Skeletal muscle tissue (tissue), 4 donors: Measurements from ENCODE around the gene MOCS3. TPM values are rescaled to one million over a fixed set of nuclear protein-coding genes. Genes with fewer than 3 reads are reported as not detected.
A peak's percentile ranks its signal among the peaks of the same experiment; 100 is the strongest.

Experiments
- H3K27ac ChIP-seq: one replicate; pipeline ENCODE4 v1.7.0; 2013; ENCODE audit warnings: mild to moderate bottlenecking, low read depth, low read length, inconsistent platforms
- H3K27me3 ChIP-seq, 3 donors: one replicate each; pipeline ENCODE4 v1.7.0; 2013; ENCODE audit warnings: low read length in 3 of 3; ENCODE audit not compliant: control insufficient read depth in 3 of 3, insufficient read depth in 3 of 3
- H3K36me3 ChIP-seq, 3 donors: one replicate each; pipeline ENCODE4 v1.7.0; 2013; ENCODE audit warnings: low read length in 3 of 3; ENCODE audit not compliant: control insufficient read depth in 3 of 3, insufficient read depth in 3 of 3
- H3K4me1 ChIP-seq, 3 donors: one replicate each; pipeline ENCODE4 v1.7.0; 2013; ENCODE audit warnings: low read length in 3 of 3, mild to moderate bottlenecking in 3 of 3; ENCODE audit not compliant: control insufficient read depth in 3 of 3, insufficient read depth in 3 of 3
- H3K4me3 ChIP-seq, 3 donors: one replicate each; pipeline ENCODE4 v1.7.0; 2013; ENCODE audit warnings: low read length in 3 of 3
- H3K9ac ChIP-seq, 3 donors: one replicate each; pipeline ENCODE4 v1.7.0; 2013; ENCODE audit warnings: low read length in 3 of 3, mild to moderate bottlenecking in 3 of 3, moderate library complexity in 2 of 3, low read depth in 1 of 3
- H3K9me3 ChIP-seq, 3 donors: one replicate each; pipeline ENCODE4 v1.7.0; 2013; ENCODE audit warnings: low read length in 3 of 3; ENCODE audit not compliant: control insufficient read depth in 3 of 3
- total RNA-seq: library from RNA; depleted of rRNA; stranded (reverse); fragments of >200 nt; gene quantifications from one replicate; pipeline ENCODE4 v1.2.3, GENCODE V29; 2014
- donor health status: Osteomylitis.

The MOCS3 gene
- total RNA-seq, 1 donor from 2014 or later, result 6.8 TPM

- H3K4me3 ChIP-seq, result peak within 1 kb of the TSS; percentile 77 to 78 (median 78)
- no peaks in the 10 kb centered on the region for H3K9me3 ChIP-seq
- H3K9ac ChIP-seq, result peak within 1 kb of the TSS; percentile 85 to 89 (median 87)
- peaks cover 16 to 22% (median 21%) of the 10 kb centered on the region in 3 donors for H3K4me1 ChIP-seq
- H3K27ac ChIP-seq, result peak within 1 kb of the TSS; percentile 99
- no peaks in the 10 kb centered on the region for H3K27me3 ChIP-seq
- peaks cover 4 to 27% (median 26%) of the 10 kb centered on the region in 3 donors for H3K36me3 ChIP-seq
These were observed 27.2 kb upstream of the MOCS3 start, which contains the start of gene ADNP for GRCh38 chr20:50931306-50932015. ADNP (minus strand) TSS chr20:50931437; CDS start chr20:50903996, 27,441 bp downstream.

GRCh38 chr20:50932016-50932485 lies 26.6 kb upstream of the MOCS3 start:
- Histone ChIP-seq H3K9me3 (no peaks in the 10 kb centered on the region), H3K9ac (peak overlapping the region; percentile 80 to 87 (median 85)), H3K4me1 (peaks cover 16 to 22% (median 21%) of the 10 kb centered on the region in 3 donors), H3K27me3 (no peaks in the 10 kb centered on the region), H3K36me3 (peaks cover 4 to 32% (median 29%) of the 10 kb centered on the region in 3 donors), H3K27ac (peak overlapping the region; percentile 99), H3K4me3 (peak overlapping the region; percentile 68 to 78 (median 77))

GRCh38 chr20:50932691-50933280 lies 25.8 kb upstream of the MOCS3 start:
- peaks cover 16 to 22% (median 21%) of the 10 kb centered on the region in 3 donors for H3K4me1 ChIP-seq
- peaks cover 4 to 37% (median 29%) of the 10 kb centered on the region in 3 donors for H3K36me3 ChIP-seq
- no peak overlapping the region for H3K9ac ChIP-seq
- no peaks in the 10 kb centered on the region for H3K27me3 ChIP-seq
- H3K4me3 ChIP-seq, result no peak overlapping the region
- H3K27ac ChIP-seq, result no peak overlapping the region
- no peaks in the 10 kb centered on the region for H3K9me3 ChIP-seq

- Histone ChIP-seq H3K36me3 (peaks cover 6 to 37% (median 29%) of the 10 kb centered on the region in 3 donors), H3K27ac (no peak overlapping the region), H3K27me3 (no peaks in the 10 kb centered on the region), H3K9ac (no peak overlapping the region), H3K4me3 (no peak overlapping the region), H3K4me1 (peaks cover 14 to 20% (median 19%) of the 10 kb centered on the region in 3 donors), H3K9me3 (no peaks in the 10 kb centered on the region)
These were observed 25.0 kb upstream of the MOCS3 start for GRCh38 chr20:50933589-50933988.

GRCh38 chr20:50943069-50943468 lies 15.5 kb upstream of the MOCS3 start:
- Histone ChIP-seq H3K9me3 (no peaks in the 10 kb centered on the region), H3K4me3 (no peak overlapping the region), H3K36me3 (peaks cover 32 to 70% (median 65%) of the 10 kb centered on the region in 3 donors), H3K27ac (no peak overlapping the region), H3K9ac (no peak overlapping the region), H3K4me1 (peaks cover 4 to 6% (median 4%) of the 10 kb centered on the region in 3 donors), H3K27me3 (no peaks in the 10 kb centered on the region)

GRCh38 chr20:50948132-50948785 lies 10.4 kb upstream of the MOCS3 start:
- Histone ChIP-seq H3K27me3 (no peaks in the 10 kb centered on the region), H3K9me3 (no peaks in the 10 kb centered on the region), H3K4me3 (no peak overlapping the region), H3K9ac (no peak overlapping the region), H3K4me1 (peaks cover 8 to 16% (median 9%) of the 10 kb centered on the region in 3 donors), H3K36me3 (peaks cover 23 to 66% (median 54%) of the 10 kb centered on the region in 3 donors), H3K27ac (no peak overlapping the region)

- H3K36me3 ChIP-seq, result peaks cover 7 to 44% (median 31%) of the 10 kb centered on the region in 3 donors
- no peak overlapping the region for H3K4me3 ChIP-seq
- no peak overlapping the region for H3K27ac ChIP-seq
- H3K9me3 ChIP-seq, result no peaks in the 10 kb centered on the region
- peaks cover 15 to 21% (median 16%) of the 10 kb centered on the region in 3 donors for H3K4me1 ChIP-seq
- no peaks in the 10 kb centered on the region for H3K27me3 ChIP-seq
- H3K9ac ChIP-seq, result no peak overlapping the region
These were observed 5.4 kb upstream of the MOCS3 start for GRCh38 chr20:50953196-50953595.

GRCh38 chr20:50953821-50954220 lies 4.8 kb upstream of the MOCS3 start:
- Histone ChIP-seq H3K27me3 (no peaks in the 10 kb centered on the region), H3K4me1 (peaks cover 11 to 15% (median 14%) of the 10 kb centered on the region in 3 donors), H3K9ac (no peak overlapping the region), H3K4me3 (no peak overlapping the region), H3K36me3 (peaks cover 7 to 41% (median 29%) of the 10 kb centered on the region in 3 donors), H3K27ac (no peak overlapping the region), H3K9me3 (no peaks in the 10 kb centered on the region)

GRCh38 chr20:50957276-50957675 lies 1.3 kb upstream of the MOCS3 start:
- Histone ChIP-seq H3K27me3 (no peaks in the 10 kb centered on the region), H3K4me1 (peaks cover 24 to 32% (median 24%) of the 10 kb centered on the region in 3 donors), H3K36me3 (peaks cover 4 to 24% (median 22%) of the 10 kb centered on the region in 3 donors), H3K9ac (peak overlapping the region; percentile 97 to 98 (median 98)), H3K27ac (peak overlapping the region; percentile 93), H3K9me3 (no peaks in the 10 kb centered on the region), H3K4me3 (peak overlapping the region; percentile 98 to 99 (median 99))
